ENCODE measurements around the gene FXYD2. TPM values are rescaled to one million over a fixed set of nuclear protein-coding genes. Genes with fewer than 3 reads are reported as not detected.

FXYD2 gene
- total RNA-seq, 1 experiment from 2014 or later = not detected

DNA sequence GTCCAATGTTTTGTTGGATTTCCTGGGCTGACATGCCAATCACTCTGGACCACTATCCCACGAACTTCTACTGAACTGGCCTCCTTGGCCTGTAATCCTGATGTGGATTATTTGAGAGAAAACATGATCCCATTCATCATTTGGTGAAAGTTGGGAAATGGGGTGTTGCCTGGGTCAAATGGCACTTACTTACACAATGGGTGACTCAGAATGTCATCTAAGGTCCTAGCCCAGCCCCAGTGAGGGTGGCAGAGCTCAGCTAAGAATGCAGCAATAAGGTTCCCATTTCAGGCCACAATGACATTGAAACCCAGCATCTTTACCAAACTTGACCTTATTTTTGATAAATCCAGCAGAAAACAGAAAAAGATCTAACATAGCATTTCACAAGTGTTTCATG lies 19.5 kb downstream of the FXYD2 start:
- DNase-seq (ENCODE audit: low read depth) = no peak

DNA sequence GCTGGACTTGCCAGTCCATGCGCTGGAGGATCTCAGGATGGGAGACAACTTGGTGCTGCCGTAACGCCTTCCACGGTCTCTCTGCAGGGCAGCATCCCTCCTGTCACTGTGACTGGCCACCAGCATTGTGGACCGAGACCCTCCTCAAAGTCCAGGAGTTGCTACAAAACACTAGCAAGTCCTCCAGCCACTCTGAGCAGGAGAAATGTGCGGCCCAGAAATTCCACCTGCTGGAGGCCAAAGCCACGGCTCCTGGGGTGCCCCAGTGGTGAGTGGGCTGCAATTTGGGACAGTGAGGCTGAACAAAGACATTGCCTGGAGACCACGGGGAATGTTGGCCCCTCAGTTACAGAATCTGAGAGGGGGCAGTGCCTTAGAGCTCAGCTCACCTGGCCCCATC lies 20.6 kb downstream of the FXYD2 start:
- no peak for DNase-seq (ENCODE audit: low read depth)

DNA sequence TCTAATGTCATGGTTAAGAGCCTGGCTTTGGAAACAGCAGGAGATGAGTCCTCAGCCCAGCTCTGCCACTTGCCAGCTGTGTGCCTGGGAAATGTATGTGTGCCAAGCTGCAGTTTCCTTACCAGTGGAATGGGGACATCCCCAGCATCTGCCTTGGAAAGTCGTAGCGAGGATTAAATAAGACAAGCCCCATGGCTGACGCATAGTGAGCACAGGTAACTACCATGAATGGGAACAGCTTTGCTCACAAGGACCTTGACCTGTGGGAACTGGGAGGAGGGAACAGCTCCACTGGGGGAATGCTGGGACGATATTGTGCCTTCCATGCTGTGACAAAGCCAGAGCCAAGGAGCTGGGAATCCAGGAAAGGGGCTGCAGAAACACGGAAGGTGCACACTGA lies 24.9 kb downstream of the FXYD2 start:
- no peak for DNase-seq (ENCODE audit: low read depth)

DNA sequence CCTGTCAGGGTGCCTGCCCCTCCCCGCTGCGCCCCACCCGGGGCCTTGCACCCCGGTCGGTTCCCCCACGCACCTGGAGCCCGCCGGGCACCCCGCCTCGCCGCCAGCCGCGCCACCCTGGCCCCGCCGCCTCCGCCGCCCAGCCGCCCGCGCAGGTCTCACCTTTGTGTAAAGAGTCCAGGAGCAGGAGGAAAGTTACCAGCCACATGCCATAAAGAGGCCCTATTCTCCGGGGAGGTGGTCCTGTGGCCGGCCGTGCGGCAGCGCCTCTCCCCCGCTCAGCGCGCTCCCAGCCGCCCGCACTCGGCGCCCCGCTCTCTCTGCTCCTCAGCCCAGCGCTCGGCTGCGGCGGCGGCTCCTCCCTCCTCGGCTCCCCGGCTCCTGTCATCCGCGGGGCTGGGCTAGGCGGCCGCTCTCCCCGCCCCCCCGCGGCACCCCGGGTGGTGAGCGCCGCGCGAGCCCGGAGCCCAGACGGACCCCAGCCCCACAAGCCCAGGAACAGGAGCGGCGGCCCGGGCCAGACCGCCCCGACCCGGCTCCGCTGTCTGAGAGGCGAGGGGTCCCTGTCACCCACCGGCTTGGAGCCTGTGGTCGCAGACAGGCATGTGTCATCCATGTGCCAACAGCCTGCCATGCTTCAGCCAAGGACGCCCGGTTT lies 27.5 kb downstream of the FXYD2 start, which contains the start of gene DSCAML1:
TSS of gene DSCAML1 (minus strand) at position 345 of the 658 bp plus-strand sequence. CDS start at position 208, 137 bp downstream.
- DNase-seq (ENCODE audit: low read depth) = no peak

DNA sequence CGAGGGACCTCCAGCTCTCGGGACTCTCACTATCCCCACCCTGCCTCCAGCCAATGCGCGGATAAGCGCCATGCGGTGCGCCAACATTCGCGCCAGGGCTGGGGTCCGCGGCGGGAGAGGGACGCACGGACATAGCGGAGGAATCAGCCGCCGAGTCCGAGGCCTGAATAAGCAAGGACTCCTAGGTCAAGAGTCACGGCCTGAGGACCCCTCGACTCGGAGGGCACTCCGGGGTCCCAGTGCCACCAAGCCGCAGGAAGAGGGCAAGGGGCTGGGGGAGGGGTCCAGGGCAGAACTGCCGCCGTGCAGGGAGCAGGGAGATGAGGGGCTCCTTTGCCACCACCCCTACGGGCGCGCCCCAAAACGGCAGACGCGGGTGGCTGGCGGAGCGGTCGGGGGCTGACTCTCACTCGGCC lies 28.1 kb downstream of the FXYD2 start:
- DNase-seq (ENCODE audit: low read depth) = no peak

DNA sequence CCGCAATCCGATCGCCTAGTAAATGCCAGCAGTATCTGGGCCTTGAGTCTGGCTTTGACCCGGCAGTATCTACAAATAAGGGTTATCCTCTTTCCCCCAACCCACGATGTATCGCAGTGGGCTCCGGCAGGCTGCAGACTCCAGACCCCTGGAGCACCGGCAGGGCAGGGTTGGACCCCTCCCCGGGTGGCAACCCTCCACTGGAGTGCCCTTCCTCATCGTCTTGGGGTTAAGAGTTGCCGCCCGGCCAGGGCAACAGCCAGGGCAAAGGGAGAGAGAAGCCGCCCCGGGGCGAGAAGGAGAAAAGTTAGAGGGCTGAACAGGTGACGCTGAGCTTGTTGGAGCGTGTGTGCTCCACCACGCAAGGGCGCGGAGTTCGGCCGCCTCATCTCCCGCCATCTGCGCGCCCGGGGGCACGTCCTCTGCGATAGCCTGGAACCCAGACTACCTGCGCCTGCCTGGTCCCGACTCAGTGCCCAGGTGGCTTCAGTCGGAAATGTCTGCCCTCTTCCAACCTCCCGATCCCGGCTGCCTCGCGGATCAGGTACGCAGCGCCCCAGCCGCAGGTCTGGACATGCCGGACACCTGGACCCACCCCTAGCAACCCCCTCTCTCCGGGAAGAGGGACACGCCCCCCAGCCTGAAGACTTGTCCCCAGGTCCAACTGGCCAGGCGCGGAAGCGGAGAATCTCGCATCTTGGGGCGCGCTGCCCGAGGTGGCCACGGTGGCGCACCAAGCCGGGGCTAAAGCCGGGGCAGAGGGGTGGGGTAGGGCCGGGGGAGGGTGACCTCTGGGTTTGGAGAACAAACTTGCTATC lies 28.7 kb downstream of the FXYD2 start:
- no peak for DNase-seq (ENCODE audit: low read depth)

DNA sequence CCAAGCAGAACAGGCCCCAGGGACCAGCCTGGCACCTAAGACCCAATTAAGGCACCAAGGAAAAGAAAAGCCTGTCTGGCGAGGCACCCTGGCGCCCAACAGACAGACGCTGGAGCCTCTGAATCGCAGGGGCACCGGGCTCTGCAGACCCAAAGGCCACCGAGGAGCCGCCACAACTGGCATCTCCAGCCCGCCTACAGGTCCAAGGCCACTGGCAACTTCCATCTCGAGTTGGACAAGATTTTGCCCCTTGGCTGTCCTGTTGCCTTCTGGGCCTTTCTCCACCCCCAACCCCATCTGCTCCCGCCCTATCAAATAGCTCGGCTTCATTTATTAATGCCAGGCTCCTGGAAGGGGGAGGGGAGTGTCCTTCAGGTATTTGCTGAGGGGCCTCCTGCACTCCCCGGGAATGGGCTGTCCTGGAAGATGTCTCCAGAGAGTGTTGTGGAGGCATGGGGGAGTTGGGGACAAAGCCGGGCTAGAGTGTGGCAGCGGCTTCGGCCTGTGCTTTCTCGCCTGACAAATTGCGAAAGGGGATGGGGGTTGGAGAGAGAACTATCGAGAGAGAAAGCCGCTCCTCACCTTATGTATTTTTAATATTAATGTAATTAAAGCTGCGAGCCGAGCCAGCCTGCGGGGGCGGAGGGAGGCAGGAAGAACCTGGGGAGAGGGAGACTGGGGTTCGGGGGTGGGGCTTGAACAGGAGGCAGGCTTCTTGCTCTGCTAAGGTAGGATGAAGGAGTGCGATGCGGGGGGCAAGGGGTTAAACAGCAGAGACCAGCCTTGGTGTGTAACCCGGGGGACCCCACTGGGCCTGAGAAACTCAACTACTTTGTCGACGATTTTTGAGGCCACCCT lies 29.5 kb downstream of the FXYD2 start:
- DNase-seq (ENCODE audit: low read depth) = no peak

DNA sequence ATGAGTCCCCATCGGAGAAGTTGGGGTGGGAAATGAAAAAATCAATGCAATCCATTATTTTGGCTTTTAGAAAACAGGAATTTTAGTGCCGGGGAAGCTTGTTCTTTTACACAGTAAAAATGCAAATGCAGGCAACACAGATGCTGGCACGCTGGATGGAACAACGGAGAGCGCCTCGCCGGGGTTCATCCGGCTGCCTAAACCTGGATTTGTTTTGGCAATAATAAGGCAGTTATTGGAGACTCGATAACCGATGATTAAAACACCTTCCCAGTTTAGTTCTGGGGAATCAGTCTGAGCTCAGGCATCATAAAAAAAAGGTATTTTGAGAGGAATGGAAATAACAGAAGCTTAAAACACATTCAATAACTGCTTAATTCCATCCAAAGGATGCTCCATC lies 30.4 kb downstream of the FXYD2 start:
- DNase-seq (ENCODE audit: low read depth) = no peak

DNA sequence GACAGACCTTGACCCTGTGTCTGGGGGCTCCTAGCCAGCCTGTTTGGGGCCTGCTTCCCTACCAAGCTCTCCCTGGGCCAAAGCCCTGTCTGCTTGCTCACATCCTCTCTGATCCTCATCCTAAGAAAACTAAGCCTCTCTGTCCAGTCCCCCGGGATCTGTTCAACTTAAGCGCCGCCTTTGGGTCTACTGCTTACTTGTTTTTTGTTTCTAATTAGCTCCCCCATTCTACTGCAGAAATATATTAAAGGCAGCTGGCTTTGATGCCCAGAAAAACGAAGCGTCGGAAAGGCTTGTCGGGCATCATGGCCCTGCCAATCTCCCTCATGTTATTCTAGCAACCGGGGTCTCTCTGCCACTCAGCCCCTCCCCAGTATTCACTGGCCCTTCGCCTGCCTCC lies 31.0 kb downstream of the FXYD2 start:
- DNase-seq (ENCODE audit: low read depth) = no peak

DNA sequence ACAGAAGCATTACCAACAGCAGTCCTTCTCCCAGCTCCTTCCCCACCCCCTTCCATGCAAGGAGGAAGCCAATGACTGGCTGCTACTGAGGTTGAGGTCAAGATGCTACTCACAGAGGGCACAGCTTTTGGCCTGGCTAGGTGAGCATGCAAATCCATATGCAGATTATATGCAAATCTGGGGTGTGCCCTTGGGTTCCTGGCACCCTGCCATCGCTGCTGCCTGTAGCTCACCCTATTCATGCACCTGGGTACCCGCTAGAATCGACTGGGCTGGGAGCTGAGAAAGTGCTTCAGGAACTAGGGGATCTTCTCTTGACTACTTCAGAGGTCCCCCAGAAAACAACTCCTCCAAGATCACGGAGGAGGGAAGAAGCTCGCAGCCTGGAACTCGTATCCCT lies 31.6 kb downstream of the FXYD2 start:
- DNase-seq (ENCODE audit: low read depth) = no peak

DNA sequence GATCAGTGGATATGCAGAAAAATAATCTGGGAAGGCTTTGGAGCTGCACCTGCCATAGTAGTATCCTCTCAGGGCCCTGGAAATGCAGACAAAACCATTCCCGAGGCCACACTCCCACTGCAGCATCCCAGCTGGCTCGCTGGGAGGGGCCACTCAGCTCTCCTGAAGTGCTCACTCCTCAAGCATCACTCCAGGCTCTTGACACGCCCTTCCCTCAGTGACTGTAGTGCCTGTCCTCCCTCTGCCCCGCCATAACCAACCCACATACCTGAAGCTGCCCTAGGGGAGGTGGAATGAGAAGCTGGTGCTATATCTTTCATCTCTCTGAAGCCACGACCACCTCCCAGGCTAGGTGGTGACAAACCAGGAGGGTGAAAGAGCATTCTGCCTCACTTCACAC lies 32.3 kb downstream of the FXYD2 start:
- no peak for DNase-seq (ENCODE audit: low read depth)

DNA sequence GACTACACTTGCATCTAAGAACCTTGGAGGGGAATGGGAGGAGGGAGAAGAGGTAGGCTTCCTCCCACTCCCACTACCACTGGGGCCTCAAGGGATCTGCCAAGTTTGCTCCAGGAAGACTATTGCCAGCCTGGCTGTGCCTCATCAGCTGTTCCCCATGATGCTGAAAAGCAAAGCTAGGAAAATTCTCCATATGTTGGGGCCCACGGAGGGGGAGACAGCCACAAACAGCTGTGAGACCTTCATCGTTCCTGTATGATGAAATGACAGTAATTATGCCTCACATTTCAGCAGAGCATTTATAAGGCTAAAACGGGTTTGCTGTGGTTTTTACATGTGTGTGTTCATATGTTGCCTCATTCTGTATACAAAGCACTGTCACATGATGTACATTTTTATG lies 34.3 kb downstream of the FXYD2 start:
- DNase-seq (ENCODE audit: low read depth) = no peak

DNA sequence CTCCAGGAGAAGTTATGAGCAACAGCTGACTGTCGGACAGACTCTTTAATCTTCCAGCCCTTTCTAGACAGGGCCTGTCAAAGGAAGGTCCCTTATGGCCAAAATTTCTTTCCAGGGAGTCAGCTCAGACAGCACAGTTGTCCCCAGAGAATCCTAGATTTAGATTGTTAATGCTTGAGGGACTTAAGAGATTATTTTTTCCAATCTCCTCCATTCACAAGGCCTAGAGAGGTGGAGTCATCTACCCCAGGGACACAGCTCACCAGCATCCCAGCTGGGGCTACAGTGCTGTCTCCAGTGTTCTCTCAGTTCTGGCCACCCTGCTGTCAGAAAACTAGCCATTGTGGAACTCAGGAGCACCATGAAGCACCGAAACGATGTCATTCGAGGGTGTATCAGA lies 35.3 kb downstream of the FXYD2 start:
- no peak for DNase-seq (ENCODE audit: low read depth)

DNA sequence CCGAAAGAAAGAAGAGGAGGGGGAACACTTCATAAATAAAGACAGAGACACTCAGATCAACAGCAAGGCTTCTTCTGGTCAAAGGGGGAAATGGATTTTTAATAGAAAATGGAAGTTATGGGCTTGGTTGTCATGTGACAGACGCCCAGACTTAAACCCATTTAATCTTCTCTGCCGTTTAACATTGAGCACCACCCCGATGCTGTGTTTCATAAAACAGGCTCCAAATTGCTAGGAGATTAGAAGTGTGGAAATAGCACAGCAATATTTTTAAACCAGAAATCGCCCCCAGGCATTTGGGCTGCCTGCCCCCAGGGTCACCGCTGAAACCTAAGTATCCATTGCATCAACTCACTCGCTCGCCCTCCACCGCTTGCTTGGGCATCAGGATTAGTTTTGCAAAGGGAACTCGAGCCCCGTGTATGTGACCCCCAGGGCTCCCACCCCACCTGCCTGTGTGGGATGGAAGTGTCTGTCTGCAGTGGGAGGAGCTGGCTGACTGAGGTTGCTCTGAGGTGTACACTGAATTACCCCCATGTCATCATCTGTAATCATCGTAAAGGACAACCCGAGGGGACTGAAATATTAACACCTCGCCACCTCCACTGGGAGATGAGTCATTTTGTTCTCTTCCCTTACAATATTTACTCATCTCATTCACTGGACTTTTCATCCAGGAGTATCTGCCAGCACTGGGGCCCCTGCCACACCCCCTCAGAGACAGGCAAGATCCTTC lies 38.2 kb downstream of the FXYD2 start:
- DNase-seq (ENCODE audit: low read depth) = no peak

DNA sequence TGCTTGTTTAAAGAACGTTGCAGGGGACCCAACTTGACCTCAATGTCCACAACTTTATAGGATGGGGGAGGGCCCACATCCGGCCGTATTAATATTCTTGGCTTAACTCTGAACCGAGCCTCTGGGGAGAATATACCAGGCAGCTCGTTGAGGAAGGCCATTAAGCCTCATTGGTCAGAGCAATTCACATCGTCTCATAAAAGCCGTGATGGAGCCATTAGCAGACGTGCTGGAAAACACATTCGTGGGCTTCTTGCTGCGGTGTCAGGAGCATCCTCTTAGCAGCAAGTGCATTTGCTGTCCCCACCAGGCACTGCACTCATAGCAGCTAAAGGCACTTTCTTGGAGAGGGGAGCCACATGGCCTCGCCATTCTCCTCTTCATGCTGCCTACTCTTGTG lies 42.4 kb downstream of the FXYD2 start:
- no peak for DNase-seq (ENCODE audit: low read depth)

DNA sequence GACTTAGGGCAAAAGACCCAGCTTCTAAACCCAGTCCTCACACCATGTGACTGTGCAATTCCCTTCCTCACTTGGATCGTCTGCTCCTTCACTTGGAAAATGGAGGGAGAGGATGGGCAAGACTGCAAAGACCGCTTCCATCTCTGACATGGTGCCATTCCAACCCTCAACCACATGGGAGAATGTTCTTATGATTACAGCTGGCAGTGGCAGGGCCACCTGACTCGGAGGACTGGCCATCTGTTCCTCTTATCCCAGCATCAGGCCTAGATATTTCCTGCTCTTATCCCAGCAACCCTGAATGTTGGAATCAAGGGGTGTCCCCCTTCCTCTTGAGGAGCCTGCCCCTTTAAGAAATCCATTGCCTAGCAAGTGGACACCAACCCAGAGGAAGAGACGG lies 42.9 kb downstream of the FXYD2 start:
- no peak for DNase-seq (ENCODE audit: low read depth)

DNA sequence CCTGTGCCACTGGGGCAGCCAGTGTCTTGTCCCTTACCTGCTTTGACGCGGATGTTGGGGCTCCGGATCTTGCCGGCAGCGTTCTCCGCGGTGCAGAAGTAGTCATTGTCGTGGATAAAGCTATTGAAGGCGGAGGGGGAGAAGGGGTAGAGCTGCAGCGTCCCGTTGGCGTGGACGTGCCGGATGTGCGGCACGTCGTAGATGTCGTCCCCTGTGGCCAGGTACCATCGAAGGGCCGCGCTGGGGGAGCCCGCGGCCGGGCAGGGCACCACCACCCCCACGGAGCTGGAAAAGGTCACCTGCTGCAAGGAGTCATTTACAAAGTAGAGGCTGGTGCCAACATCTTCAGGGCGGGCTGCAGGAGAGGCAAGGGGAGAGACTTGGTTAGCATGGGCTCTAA lies 44.1 kb downstream of the FXYD2 start:
- no peak for DNase-seq (ENCODE audit: low read depth)

DNA sequence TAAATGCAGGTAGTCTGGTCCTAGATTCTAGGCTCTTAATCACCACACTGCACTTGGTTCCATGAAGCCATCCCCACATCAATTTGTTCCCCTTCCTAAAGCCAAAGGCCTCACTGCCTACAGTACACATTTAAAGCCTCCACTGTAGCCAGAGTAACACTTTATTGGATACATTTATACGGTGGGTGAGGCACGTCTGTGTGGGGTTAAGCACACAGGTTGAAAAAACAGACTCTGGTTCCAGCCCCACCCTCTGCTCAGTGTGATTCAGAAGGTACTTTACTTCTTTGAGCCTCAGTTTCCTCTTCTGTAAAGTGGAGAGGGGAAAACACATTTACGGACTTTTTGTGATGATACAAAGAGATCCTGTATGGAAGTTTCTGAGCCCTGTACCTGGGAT lies 50.0 kb downstream of the FXYD2 start:
- no peak for DNase-seq (ENCODE audit: low read depth)

DNA sequence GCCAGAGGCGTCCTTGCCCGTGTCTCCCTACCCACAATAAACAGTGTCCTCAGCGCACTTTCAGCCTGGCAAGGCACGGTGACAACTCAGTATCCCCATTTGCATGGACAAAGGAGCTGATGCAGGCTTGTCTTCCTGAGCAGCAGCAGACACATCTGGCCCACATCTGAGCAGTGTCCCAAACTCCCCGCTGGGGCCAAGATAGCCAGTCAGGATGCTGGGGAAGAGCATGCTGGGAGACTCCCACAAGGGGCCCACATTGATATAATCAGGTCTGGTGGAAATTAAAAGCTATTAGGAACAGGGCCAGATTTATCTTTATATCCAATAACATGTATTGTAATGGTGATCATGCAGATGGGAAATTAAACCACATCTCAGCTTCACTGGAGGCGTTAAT lies 52.2 kb downstream of the FXYD2 start:
- no peak for DNase-seq (ENCODE audit: low read depth)

DNA sequence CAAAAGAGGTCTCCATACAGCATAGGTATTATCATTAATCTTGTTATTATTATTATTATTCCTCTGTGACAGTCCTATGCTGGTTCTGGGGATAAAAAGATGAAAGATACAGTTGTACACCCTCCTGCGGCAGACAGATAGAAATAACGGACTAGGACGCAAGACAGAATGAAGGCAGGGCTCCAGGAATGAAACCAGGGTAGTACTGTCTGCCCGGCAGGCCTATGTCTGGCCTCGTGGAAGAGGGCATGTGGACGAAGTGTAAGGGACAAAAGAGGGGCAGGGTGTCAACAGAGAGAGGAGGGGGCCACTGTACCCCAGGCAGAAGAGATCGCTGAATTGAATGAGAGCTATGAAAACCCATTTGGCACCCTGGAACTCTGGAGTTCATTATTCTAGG lies 52.7 kb downstream of the FXYD2 start:
- DNase-seq (ENCODE audit: low read depth) = no peak

DNA sequence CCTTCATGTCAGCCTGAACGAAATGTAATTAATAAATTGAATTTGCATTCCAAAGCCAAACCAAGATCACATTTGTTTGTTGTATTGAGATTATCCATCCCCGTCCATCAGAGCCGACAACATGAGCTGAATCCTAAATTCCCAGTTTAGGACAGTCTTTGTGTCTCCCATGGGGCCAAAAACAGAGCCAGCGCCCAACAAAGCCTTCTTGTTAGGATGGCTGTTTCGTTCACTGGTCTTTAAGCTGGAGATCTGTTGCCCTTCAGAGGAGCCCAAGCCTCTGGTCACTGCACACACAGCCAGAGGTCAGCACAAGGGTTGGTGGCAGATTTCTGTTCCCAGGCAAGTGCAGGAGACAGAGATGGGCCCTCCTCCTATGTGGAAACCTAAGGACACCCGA lies 53.3 kb downstream of the FXYD2 start:
- no peak for DNase-seq (ENCODE audit: low read depth)

Data from HT1080 (cell line).